GM18526 (cell line): ENCODE data around the gene ZNF789.

Experiments used
- POLR2A ChIP-seq: IDR thresholded peaks from 3 replicates; pipeline ENCODE4 v1.6.1; 2011; ENCODE audit not compliant: insufficient read length; ENCODE audit errors: extremely low read depth

The ZNF789 gene

GRCh38 chr7:99489235-99489634 lies 16.5 kb downstream of the ZNF789 start:
- no peak for TF ChIP-seq POLR2A

- no peak for TF ChIP-seq POLR2A
These were observed 18.2 kb downstream of the ZNF789 start for GRCh38 chr7:99490878-99491277.

DNA sequence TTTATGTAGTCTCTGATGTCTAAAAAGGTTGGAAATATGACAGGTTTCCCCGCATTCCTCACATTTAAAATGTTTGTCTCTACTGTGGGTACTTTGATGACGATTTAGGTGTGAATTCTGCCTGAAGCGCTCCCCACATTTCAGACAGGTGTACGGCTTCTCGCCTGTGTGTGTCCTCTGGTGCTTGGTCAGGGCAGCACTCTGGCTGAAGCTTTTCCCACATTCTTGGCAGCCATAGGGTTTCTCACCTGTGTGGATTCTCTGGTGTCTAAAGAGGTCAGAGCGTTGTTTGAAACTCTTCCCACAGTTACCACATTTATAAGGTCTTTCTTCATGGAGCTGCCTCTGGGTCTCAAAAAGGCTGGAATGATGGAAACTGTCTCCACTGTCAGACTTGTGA lies 21.1 kb downstream of the ZNF789 start:
- TF ChIP-seq POLR2A = no peak

- no peak for TF ChIP-seq POLR2A
These were observed 25.3 kb downstream of the ZNF789 start for GRCh38 chr7:99497766-99498545.

GRCh38 chr7:99498546-99498944 lies 25.9 kb downstream of the ZNF789 start:
- no peak for TF ChIP-seq POLR2A

DNA sequence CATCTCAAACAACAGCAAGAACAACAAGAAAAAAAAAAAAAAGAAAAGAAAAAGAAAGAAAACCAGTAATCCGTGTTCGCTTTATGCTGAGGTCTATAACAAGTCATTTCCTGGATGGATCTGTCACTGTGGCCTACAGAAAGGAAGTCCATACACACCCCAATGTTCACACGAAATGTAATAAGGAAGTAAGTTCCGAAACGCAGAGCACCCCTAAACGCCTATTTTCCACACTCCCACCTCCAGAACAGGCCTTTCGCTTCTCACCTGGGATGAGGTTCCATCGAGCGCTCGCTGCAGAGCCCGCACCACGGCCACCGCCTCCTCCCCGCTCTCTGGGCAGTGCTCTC lies 26.7 kb downstream of the ZNF789 start:
- TF ChIP-seq POLR2A = no peak

GRCh38 chr7:99499721-99500636 lies 27.3 kb downstream of the ZNF789 start, which contains the start of gene ZNF394:
Gene ZNF394 (minus strand): TSS chr7:99500281. CDS start chr7:99500093, 188 bp downstream.
- TF ChIP-seq POLR2A = peak; percentile 72

DNA sequence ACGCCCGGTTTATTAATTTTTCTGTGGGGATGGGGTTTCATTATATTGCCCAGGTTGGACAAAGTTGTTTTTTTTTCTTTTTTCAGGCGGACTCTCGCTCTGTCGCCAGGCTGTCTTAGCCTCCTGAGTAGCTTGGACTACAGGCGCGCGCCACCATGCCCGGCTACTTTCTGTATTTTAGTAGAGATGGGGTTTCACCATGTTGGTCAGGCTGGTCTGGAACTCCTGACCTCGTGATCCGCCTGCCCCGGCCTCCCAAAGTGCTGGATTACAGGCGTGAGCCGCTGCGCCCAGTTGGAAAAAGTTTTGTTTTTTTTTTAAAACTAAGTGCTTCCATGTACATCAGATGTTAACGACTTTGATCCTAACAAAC lies 27.9 kb downstream of the ZNF789 start:
- TF ChIP-seq POLR2A = no peak

DNA sequence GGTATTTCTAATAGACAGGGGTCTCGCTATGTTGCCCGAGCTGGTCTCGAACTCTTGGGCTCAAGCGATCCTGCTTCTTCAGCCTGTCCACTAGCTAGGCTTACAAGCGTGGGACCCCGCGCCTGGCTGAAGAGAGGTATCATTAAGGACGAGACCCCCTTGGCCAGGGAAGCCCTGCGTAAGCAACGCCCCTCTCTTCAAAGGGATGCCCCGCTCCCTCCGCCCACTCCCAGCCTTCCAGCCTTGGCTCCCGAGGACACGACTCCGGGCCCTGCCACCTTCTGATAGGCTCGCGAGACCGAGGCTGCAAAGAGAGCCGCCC lies 31.6 kb downstream of the ZNF789 start:
- peak; percentile 19 for TF ChIP-seq POLR2A

DNA sequence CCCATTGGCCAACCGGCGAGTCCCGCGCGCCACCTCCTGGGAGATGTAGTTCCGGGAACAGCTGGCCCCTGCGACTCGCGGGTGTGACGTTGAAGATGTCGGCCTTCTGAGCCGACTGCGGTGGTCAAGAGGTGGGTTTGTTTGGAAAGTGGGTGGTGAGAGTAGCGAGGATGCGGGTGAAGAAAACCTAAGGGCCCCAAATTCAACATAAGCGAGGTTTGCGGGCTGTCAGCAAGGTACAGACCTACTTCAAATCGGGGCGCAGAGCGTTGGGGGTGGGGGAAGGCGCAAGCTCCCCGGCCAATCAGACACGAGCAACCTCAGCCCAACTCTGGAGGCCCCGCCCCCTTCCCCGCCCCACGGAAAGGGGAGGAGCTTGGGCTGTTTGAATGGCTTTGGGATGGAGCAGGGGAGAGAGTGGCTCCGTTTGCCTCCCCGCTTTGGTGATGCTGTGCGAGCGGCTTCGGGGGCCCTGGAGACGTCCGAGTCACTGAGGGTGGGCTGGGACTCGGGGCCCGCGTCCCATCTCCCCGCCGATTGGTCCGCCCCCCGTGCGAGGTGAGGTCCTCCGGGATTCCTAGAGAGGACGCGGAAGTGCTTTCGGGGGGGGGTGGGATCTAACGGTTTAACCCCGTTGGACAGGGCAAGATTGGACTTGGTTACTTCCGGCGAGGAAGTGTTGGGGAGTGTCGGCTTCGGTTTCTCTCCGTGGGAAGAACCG lies 32.1 kb downstream of the ZNF789 start, which contains the start of gene ZKSCAN5:
ZKSCAN5 (plus strand) TSS at position 60 of the 721 bp plus-strand sequence. CDS start 1,383 bp downstream, outside the sequence.
- TF ChIP-seq POLR2A = peak; percentile 86

GRCh38 chr7:99505324-99505662 lies 32.6 kb downstream of the ZNF789 start:
- TF ChIP-seq POLR2A = no peak

- TF ChIP-seq POLR2A = no peak
These were observed 41.4 kb downstream of the ZNF789 start for GRCh38 chr7:99514050-99514449.

DNA sequence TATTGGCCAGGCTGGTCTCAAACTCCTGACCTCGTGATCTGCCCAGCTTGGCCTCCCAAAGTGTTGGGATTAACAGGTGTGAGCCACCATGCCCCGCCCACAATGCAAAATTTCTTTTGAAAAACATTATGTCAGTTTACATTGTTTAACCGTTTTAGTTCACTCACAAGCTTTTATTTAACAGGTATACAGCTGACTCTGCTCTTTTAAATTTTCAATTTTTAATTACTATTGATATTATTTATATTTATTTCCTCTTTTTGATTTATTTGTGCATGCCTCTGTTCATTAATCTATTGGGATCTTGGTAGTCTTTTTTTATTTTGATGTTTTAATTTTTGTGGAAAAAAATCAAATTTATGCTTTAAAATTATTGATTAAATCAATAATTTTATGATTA lies 48.7 kb downstream of the ZNF789 start:
- TF ChIP-seq POLR2A = no peak

DNA sequence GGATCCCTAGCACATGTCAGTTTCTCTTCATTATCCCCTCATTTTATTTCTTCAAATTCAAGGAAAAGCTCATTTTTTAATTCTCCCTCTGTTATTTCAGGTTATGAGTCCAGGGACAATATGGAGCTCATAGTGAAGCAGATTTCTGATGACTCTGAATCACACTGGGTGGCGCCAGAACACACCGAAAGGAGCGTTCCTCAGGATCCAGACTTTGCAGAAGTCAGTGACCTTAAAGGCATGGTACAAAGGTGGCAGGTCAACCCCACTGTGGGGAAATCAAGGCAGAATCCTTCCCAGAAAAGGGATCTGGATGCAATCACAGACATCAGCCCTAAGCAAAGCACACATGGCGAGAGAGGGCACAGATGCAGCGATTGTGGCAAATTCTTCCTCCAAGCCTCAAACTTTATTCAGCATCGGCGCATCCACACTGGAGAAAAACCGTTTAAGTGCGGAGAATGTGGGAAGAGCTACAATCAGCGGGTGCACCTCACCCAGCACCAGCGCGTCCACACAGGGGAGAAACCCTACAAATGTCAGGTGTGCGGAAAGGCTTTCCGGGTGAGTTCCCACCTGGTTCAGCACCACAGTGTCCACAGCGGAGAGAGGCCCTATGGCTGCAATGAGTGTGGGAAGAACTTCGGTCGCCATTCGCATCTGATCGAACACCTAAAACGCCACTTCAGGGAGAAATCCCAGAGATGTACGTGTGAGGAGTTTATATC lies 53.2 kb downstream of the ZNF789 start:
- no peak for TF ChIP-seq POLR2A

GRCh38 chr7:99531354-99531765 lies 58.7 kb downstream of the ZNF789 start:
- TF ChIP-seq POLR2A = no peak
